NCI-H460 (cell line): Measurements from ENCODE around the gene MEIS2. TPM values are rescaled to one million over a fixed set of nuclear protein-coding genes. Genes with fewer than 3 reads are reported as not detected.

Experiments used
- DNase-seq: peaks from one replicate; pipeline ENCODE4 v3.0.0-alpha.2; 2016; ENCODE audit warnings: low read depth; ENCODE audit errors: extremely low read depth
- total RNA-seq: library from RNA; depleted of rRNA; stranded (reverse); fragments of >200 nt; shearing (Covaris generic); gene quantifications from 2 replicates; pipeline ENCODE4 v1.2.3, GENCODE V29; 2014

MEIS2 gene
- total RNA-seq, 1 experiment from 2014 or later, result 13.0 TPM

- DNase-seq, result no peak
Observed at GRCh38 chr15:36884936-36885635, 215.3 kb downstream of the MEIS2 start.

DNA sequence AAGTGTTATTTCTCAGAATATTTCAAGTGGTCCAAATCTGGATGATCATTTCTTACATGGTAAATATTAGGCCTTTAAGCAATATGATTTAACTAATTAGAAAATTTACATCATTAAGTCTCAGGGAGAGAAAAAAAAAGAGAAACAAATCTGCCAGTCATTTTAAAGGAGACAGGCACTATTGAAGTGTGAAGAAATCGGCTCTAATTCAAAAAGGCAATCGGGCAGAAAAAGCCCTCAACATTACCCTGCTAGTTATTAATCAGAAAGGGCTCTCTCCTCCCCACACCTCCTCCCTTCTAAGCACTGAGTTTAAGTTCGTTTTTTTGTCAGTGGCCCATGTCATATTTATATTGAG is 215.9 kb downstream of the MEIS2 start:
- DNase-seq, result no peak

- DNase-seq, result peak; percentile 75
Observed at GRCh38 chr15:36883713-36884517, 216.4 kb downstream of the MEIS2 start.

DNA sequence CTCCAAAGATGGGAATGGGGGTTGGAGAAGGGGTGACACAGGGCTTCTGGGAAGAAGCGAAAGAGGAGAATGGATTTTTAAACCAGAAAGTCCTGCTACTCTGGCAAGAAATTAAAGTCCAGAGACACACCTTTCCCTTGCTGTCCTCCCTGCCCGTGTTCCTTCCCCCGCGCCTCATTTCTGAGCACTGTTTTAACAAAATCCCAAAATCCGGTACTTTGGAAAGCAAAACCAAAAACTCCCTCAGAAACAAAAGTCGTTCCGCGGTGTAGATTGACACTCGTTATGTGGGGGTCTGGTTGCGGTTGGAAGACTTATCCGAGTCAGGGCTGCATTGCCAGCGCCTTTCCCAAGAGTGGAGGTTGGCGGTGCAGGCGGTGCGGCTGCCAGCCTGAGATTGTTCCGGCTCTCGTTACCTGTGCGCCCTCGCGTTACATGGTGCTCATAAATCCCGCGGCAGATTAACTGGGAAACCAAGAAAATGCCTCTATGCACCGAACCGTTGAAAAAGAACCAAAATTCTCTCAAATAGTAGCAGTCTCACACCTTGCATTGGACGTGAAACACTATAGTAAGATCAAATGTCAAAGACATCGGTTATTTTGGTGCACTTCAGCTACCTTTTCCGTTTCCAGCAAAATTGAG is 217.7 kb downstream of the MEIS2 start:
- no peak for DNase-seq

- DNase-seq, result no peak
Observed at GRCh38 chr15:36882056-36882455, 218.3 kb downstream of the MEIS2 start.

DNA sequence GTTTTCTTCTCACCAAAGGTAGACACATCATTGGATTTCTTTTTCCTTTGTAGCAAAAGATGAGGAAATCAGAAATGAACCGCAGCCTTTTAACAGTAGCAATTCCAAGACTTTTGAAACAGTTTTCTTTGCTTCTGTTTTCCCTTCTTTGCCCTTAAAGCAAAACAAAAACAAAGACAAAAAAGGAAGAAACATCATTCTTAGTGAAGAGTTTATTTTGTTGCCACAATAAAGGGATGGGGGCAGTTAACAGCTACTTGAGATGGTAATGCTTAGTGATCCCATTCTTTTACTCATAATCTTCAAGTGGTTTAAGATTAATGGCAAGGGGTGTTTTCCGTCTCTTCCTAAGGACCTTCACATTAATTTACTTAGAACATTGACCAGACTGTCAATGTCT is 218.8 kb downstream of the MEIS2 start:
- no peak for DNase-seq

GRCh38 chr15:36880913-36881460 is 219.4 kb downstream of the MEIS2 start:
- no peak for DNase-seq

DNA sequence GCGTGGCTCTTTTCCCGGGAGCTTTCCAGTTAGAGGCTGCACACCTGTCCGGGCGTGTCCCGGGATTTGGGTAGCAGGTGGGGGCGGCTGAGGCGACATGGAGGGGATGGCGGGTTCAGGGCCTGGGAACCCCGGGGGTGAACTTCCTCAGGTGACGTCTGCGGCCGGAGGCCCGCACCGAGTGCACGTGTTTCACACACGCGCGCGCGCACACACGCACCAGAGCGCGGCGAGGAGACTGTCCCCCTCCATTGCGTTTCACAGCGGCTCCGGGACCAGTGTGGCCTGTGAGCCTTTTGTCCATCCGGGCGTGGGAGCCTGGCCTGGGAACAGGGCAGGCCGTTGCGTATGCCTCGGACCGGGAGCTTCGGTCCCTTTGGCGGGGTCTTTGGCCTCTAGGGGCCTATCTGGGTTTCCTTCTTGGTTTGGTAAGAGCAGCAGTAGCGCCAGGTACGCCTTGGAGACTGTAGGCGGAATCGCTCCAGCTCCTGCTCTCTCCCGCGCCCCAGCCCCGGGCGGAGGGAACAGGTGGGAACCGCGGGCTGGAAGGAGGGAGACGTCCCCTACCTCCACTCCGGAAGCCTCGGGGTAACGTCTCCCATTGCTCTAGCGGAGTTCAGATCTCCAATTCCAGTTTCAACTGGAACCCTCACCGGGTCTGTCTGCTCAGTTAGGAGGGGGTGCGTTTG is 220.0 kb downstream of the MEIS2 start:
- no peak for DNase-seq

DNA sequence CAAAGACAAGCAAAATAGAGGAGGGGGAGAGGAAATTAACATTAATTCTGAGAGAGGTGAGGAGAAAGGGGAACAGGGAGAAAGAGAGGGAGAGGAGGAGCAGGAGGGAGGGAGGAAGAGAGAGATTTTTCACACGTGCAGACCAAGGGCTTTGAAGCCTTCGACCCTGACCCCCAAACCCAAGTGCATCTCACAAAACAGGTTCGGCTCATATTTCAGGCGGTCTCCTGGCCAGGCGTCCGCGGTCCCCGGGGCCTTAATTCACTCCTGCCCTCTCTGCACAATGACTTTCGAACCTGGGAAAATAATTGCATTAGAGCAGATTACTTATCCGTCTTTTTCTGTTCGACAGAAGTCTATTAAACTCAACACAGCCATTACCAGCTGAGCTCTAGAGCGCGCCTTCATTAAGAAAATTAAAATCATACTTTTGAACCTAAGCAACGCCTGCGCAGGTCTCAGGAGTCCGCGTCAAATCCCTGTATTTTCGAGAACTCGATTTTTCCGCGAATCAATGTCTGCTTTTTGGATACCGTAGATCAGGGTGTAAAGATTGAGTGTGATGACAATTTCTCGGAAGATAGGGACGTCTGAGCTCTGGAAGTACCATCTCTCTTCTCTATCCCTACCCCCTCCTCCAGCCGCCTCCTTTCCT is 220.7 kb downstream of the MEIS2 start:
- no peak for DNase-seq

- DNase-seq, result no peak
Observed at GRCh38 chr15:36878684-36879262, 221.6 kb downstream of the MEIS2 start.

GRCh38 chr15:36877796-36878683 is 222.3 kb downstream of the MEIS2 start:
- DNase-seq, result no peak

DNA sequence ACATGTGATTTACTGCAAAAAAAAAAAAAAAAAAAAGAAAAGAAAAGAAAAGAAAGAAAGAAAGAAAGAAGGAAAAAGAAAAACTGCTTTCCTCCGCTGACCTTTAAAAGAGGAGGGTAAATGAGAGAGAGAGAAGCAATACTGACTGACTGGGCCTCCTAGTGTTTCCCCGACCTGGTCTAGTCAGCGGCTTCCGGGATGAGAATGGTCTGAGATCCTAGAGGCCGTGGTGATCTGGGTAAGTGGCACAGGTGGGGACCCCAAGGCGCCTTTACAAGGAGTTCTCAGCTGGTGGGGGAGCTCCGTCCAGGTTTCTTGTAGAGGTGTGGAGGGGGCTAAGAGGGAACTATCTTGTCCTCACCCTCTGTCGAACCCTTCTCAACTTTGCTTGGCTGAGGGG is 223.1 kb downstream of the MEIS2 start:
- no peak for DNase-seq

GRCh38 chr15:36875740-36876334 is 224.5 kb downstream of the MEIS2 start:
- DNase-seq, result no peak

DNA sequence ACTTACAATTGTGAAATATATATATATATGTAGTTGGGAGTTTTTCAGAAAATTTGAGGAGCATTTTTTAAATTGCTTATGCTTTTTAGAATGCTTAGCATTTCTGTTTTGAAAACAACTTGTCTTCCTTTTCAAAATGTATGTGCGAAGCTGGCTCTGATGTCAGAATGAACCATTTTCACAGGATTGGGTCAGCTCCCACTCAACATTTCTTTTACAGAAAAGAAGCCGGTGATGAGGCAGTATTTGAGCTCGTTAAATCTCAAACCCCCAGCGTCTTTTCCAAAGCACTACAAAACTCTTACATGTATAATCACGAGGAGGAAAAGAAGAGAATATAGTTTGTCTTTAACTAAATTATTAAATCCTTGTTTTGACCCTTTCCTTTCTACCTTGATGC is 225.4 kb downstream of the MEIS2 start:
- DNase-seq, result no peak

- no peak for DNase-seq
Observed at GRCh38 chr15:36867436-36867835, 232.9 kb downstream of the MEIS2 start.

DNA sequence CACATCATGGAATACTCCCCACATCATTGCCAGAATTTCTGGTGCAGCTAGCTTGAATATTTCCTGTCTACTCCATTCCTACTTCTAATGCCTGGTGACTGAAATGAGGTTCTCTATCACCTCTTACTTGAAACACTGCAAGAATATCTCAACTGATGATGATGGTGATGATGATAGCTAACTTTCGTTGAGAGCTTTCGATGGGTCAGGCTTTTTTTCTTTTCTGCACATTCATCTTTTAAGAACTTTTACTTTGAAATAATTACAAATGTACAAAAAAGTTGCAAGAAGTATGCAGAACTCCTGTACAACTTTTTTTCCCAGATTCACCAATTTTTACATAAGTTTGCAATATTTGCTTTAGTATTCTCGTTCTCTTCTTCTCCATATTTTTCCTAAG is 233.5 kb downstream of the MEIS2 start:
- DNase-seq, result no peak

- no peak for DNase-seq
Observed at GRCh38 chr15:36863570-36863969, 236.8 kb downstream of the MEIS2 start.

DNA sequence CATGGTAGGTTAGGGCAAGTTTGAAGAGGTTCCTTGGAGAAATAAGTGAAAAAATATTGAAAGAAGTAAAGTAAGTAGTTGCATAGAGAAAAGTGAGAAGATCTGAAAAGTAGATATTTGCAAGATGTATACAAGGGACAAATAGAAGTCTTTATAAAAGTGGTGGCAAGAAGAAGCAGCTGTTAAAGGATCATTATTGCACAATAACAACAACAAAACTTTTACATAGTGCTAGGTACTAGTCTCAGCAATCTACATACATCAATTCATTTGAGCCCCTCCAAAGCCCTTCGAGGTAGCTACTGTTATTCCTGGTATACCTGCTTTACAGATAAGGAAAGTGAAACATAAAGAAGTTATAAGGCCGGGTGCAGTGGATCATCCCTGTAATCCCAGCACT is 239.6 kb downstream of the MEIS2 start:
- DNase-seq, result no peak

DNA sequence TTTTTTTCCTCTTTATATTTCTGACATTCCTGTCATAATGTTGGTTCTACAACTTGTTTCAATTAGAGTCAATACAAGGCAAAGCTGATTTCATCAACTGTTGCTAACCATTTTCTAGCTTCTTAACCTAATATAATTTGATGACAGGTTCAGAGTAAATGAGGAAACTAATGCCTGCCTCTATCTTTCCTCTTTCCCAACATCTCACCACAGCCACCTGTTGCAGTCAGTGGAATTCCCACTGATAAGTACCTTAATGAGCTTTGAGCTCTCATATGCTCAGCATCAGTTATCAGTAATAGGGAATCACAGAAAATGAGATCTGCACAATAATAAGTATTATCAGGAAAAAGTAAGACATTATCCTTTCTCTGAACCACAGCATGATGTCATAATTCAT is 241.9 kb downstream of the MEIS2 start:
- DNase-seq, result no peak
